GM03348 (cell line): ENCODE measurements around the gene RFX3.

ENCODE experiments used
- DNase-seq: peaks from one replicate; pipeline ENCODE4 v3.0.0; 2012; ENCODE audit warnings: low spot score

Gene RFX3

GRCh38 chr9:3525836-3526164 lies at the start of gene RFX3:
RFX3 (minus strand) TSS chr9:3526001; CDS start chr9:3395588, 130,413 bp downstream.
- peak; percentile 95 for DNase-seq

DNA sequence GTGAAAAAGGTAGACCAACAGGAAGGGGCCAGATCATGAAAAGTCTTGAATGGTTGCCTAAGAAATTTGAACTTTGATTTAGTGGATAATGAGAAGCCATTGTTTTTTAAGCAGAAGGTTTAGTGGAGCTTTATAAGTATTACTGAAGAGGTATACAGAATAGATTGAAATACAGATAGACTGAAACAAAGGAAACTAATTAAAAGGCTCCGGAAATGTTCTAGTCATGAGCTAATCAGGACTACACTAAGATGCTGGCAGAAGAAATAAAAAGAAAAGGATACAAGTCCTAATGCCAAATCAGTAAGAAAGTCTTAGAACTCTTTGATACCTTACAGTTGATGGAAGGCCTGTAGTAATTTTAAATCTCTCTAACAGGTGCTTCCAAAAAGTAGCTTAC lies 45.7 kb upstream of the RFX3 start:
- DNase-seq: no peak

DNA sequence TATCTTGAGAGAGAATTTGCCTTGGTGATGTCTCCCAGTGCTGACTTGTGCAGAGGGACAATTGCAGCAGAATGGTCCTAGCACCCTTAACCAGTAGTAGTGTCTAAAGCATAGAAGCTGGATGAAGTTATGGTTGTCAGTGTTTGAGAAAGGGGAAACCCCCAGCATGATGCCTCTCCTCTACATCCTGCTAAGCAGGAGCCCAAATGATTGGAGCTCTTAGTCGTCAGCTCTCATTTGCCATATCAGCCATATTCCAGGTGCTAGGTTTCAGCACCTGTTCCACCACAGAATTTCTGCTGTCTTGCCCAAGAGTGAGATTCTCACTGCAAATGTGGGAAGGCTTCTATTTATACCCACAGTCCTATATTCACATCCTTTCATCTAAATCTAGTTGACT lies 43.7 kb upstream of the RFX3 start:
- DNase-seq: no peak

GRCh38 chr9:3567988-3568387 lies 42.2 kb upstream of the RFX3 start:
- DNase-seq: no peak

GRCh38 chr9:3553076-3553765 lies 27.4 kb upstream of the RFX3 start:
- DNase-seq: no peak

- no peak for DNase-seq
Measured at GRCh38 chr9:3549225-3549624, 23.4 kb upstream of the RFX3 start.

GRCh38 chr9:3548648-3549047 lies 22.8 kb upstream of the RFX3 start:
- no peak for DNase-seq

- no peak for DNase-seq
Measured at GRCh38 chr9:3541206-3541605, 15.4 kb upstream of the RFX3 start.

GRCh38 chr9:3534614-3535404 lies 9.0 kb upstream of the RFX3 start:
- DNase-seq: no peak

DNA sequence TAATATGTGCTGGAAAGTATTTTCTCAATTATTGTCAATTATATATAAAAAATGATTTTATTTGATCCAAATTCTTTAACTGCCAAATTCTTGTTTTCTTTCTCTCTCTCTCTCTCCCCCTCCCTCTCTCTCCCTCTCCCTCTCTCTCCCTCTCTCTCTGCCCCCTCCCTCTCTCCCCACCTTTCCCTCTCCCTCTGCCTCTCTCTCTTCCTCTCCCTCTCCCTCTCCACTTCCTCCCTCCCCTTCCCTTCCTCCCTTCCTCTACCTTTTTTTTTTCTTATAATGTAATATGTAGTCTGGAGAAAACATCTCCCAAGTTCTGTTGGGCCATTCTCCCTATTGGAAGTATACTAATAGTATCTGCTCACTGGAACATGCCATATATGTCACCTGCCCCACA lies 6.4 kb upstream of the RFX3 start:
- no peak for DNase-seq

DNA sequence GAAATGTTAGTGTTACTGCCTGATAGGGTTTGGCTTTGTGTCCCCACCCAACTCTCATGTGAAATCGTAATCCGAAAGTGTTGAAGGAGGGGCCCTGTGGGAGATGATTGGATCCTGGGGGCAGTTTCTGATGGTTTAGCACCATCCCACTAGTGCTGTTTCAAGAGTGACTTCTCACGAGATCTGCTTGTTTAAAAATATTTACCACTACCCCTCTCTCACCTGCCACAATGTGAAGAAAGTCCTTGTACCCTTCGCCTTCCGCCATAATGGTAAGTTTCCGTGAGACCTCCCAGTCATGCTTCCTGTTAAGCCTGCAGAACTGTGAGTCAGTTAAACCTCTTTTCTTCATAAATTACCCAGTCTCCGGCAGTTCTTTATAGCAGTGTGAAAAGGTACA lies 2.6 kb upstream of the RFX3 start:
- DNase-seq: no peak

- DNase-seq: peak; percentile 11
Measured at GRCh38 chr9:3526997-3527940, 1.5 kb upstream of the RFX3 start.

- peak; percentile 91 for DNase-seq
Measured at GRCh38 chr9:3526165-3526996, 580 bp upstream of the RFX3 start.

DNA sequence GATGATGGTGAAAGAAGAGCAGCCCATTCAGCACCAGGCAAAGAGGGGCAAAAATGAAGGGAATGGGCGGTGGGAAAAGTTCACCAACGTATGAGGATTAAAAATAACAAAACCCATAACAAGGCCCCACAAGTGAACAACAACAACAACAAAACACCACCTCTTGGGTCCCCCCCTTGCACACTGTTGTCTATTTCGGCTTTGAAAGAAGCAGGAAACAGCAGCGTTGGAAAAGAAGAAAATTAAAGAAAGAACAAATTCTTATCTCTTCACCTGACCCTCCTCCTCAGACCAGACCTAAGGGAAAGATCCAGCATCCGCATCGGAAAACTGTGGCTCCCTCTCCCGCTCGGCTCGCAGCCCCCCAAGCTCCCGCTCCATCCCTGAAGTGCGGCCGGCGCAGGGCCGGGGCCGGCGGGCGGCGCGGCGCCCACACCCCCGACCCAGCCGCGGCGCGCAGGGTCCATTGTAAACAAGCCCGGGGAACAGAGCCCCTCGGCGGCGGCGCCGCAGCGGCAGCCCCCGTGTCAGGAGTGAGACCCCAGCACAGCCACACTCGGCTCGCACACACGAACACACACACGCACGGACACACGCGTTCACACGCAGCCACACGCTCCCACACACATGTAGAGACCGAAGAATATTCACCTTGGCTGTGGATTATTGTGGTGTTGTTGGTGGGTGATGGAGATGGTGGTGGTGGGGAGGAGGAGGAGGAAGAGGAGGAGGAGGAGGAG lies 535 bp downstream of the RFX3 start:
- peak; percentile 42 for DNase-seq

DNA sequence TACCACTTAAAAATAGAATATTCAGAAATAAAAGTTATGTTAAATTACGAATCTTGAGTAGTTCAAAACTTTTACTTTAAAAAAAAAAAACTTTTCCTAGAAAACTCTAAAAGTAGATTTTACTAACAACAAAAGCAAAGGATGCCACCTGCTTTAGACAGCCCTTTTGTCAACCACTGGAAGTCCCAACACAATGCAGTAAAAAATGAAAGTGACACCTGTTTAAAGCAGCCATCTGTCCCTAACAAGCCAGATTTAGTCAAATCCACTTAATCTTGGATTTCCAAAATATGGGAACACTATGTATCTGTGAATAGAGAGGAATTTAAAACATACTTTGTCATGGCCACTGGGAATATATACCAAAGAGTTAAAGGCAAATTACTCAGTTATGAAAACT lies 3.8 kb downstream of the RFX3 start:
- DNase-seq: no peak

DNA sequence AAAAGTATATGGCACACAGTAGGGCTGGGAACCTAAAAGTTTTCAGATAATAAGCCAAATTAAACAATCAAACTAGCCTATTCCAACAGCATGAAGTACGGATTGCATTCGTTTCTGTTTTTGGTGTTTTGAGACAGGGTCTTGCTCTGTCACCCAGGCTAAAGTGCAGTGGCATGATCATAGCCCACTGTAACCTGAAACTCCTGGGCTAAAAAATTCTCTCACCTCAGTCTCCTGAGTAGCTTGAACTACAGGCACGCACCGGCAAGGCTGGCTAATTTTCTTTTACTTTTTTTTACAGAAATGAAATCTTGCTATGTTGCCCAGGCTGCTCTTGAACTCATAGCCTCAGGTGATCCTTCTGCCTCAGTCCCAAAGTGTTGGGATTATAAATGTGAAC lies 5.2 kb downstream of the RFX3 start:
- DNase-seq: no peak

DNA sequence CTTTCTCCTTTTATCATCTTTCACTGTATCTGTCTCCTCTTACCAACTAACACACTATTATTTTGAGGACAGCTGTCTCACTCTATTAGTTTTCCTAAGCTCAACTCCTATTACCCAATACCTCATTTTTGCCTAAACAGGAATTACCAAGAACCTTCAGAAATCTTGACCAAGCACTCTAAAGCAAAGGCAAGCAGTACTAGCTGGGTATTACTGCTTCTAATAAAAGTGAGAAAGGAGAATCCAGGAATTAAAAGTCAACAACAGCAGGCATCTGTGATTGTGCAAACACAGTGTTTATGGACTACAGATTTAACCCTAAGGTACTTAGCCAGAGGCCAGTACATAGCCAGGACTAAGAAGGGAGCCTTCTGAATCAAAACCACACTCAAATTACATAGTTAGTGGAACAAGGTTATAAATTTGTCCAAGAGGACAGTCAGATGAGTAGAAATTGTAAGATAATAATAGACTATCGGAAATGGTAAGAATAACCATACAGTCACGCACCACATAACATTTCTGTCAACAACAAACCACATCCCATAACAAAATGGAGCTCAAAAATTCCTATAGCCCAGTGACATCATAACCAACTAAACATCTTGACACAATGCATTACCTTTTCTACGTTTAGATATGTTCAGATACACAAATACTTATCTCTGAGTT lies 8.3 kb downstream of the RFX3 start:
- DNase-seq: no peak

DNA sequence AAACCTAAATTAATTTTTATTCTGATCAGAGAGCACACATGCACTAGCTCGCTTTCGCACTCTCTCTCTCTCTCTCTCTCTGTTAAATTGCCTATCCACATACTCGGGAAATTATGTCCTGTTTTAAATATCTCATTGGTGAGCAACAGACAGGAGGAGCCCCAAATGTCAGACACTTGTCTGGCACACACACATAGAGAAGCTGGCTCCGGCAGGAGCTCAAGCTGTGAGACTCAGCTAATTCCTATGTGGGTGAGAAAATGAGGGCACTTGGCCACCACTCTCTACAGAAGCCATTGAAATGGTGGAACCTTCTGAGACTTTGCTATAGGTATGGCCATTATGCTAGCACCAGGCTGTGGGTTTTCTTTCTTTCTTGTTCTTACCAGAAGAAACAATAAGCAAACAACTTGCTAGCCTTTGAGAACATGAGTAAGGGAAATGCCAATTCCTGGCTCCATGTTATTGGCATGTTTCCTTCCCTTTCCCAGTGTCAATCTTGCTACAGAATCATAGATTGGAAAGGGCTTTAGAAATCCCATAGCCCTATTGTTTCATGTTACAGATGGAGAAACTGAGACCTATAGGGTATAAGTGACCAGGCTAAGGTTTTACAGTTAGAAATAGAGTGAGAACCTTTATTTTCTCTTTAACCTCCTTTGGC lies 9.0 kb downstream of the RFX3 start:
- no peak for DNase-seq

- no peak for DNase-seq
Measured at GRCh38 chr9:3515405-3515804, 10.4 kb downstream of the RFX3 start.

GRCh38 chr9:3514786-3515185 lies 11.0 kb downstream of the RFX3 start:
- DNase-seq: no peak
